ENCODE measurements around the gene ITPRIPL2.

GRCh38 chr16:19168371-19169081, 54.8 kb downstream of the ITPRIPL2 start:
- TF ChIP-seq CTCF (IDR thresholded peaks at IDR 0.05), result no peak
- TF ChIP-seq POLR2A (IDR thresholded peaks at IDR 0.05), result no peak
